ENCODE results near the gene FAM180A.

The FAM180A gene

GRCh38 chr7:135734343-135734689 lies 14.3 kb downstream of the FAM180A start:
- Histone ChIP-seq H3K4me3 (ENCODE audit: low read depth, low read length) (no peak overlapping the region), H3K27ac (no peak overlapping the region), H3K27me3 (replicated peaks) (no peaks in the 10 kb centered on the region), H3K36me3 (replicated peaks) (no peaks in the 10 kb centered on the region)
- no peak for DNase-seq
- in situ Hi-C loops (cut with HindIII; ENCODE audit: low pct_ligation_motif_present, low sequenced_read_pairs), result no loop called here
- TF ChIP-seq CTCF (IDR thresholded peaks at IDR 0.05; ENCODE audit: low read depth, low read length, missing control alignments), result no peak

GRCh38 chr7:135733603-135734342 lies 14.8 kb downstream of the FAM180A start:
- no peak for DNase-seq
- TF ChIP-seq CTCF (IDR thresholded peaks at IDR 0.05; ENCODE audit: low read depth, low read length, missing control alignments), result no peak
- in situ Hi-C loops (cut with HindIII; ENCODE audit: low pct_ligation_motif_present, low sequenced_read_pairs), result no loop called here
- H3K4me3 ChIP-seq (ENCODE audit: low read depth, low read length), result no peak overlapping the region
- H3K36me3 ChIP-seq (replicated peaks), result no peaks in the 10 kb centered on the region
- H3K27me3 ChIP-seq (replicated peaks), result no peaks in the 10 kb centered on the region
- no peak overlapping the region for H3K27ac ChIP-seq

GRCh38 chr7:135731131-135731530 lies 17.5 kb downstream of the FAM180A start:
- no peak for DNase-seq
- Histone ChIP-seq H3K4me3 (ENCODE audit: low read depth, low read length) (no peak overlapping the region), H3K27me3 (replicated peaks) (no peaks in the 10 kb centered on the region), H3K27ac (no peak overlapping the region), H3K36me3 (replicated peaks) (no peaks in the 10 kb centered on the region)
- TF ChIP-seq CTCF (IDR thresholded peaks at IDR 0.05; ENCODE audit: low read depth, low read length, missing control alignments), result no peak
- in situ Hi-C loops (cut with HindIII; ENCODE audit: low pct_ligation_motif_present, low sequenced_read_pairs), result no loop called here

- Histone ChIP-seq H3K27ac (no peak overlapping the region), H3K4me3 (ENCODE audit: low read depth, low read length) (no peak overlapping the region), H3K27me3 (replicated peaks) (no peaks in the 10 kb centered on the region), H3K36me3 (replicated peaks) (no peaks in the 10 kb centered on the region)
- no peak for DNase-seq
- TF ChIP-seq CTCF (IDR thresholded peaks at IDR 0.05; ENCODE audit: low read depth, low read length, missing control alignments), result no peak
- in situ Hi-C loops (cut with HindIII; ENCODE audit: low pct_ligation_motif_present, low sequenced_read_pairs), result no loop called here
Observed at GRCh38 chr7:135729230-135729629, 19.4 kb downstream of the FAM180A start.

- peak within 1 kb of the TSS; percentile 7 for H3K4me3 ChIP-seq (ENCODE audit: low read depth, low read length)
- H3K27ac ChIP-seq, result no peak within 1 kb of the TSS
- no peak for TF ChIP-seq CTCF (IDR thresholded peaks at IDR 0.05; ENCODE audit: low read depth, low read length, missing control alignments)
- no peaks in the 10 kb centered on the region for H3K27me3 ChIP-seq (replicated peaks)
- peak; percentile 53 for DNase-seq
- in situ Hi-C loops (cut with HindIII; ENCODE audit: low pct_ligation_motif_present, low sequenced_read_pairs), result no loop called here
- no peaks in the 10 kb centered on the region for H3K36me3 ChIP-seq (replicated peaks)
Observed at GRCh38 chr7:135728136-135728669, 20.4 kb downstream of the FAM180A start, which contains the start of gene SLC13A4. TSS of gene SLC13A4 (minus strand) at chr7:135728186. CDS start at chr7:135727496, 690 bp downstream.

Data from brain microvascular endothelial cell (primary cell).